Rectal smooth muscle tissue (tissue), 1 donor: ENCODE data around the gene TP53I13.

ENCODE experiments used
- H3K27ac ChIP-seq: one replicate; pipeline ENCODE4 v1.7.0; 2013; ENCODE audit warnings: low read depth, low read length, inconsistent platforms
- H3K27me3 ChIP-seq: one replicate; pipeline ENCODE4 v1.7.0; 2013; ENCODE audit warnings: low read length; ENCODE audit not compliant: control insufficient read depth, insufficient read depth
- H3K36me3 ChIP-seq: one replicate; pipeline ENCODE4 v1.7.0; 2013; ENCODE audit warnings: low read length; ENCODE audit not compliant: control insufficient read depth, insufficient read depth
- H3K4me1 ChIP-seq: one replicate; pipeline ENCODE4 v1.7.0; 2013; ENCODE audit warnings: low read length; ENCODE audit not compliant: control insufficient read depth, insufficient read depth
- H3K4me3 ChIP-seq: one replicate; pipeline ENCODE4 v1.7.0; 2013; ENCODE audit warnings: low read length
- H3K9ac ChIP-seq: one replicate; pipeline ENCODE4 v1.7.0; 2013; ENCODE audit warnings: low read length

TP53I13 gene

GRCh38 chr17:29588017-29588561, 19.6 kb downstream of the TP53I13 start:
- H3K36me3 ChIP-seq: no peaks in the 10 kb centered on the region
- peak overlapping the region; percentile 64 for H3K27ac ChIP-seq
- H3K4me1 ChIP-seq: peaks cover 30% of the 10 kb centered on the region
- H3K4me3 ChIP-seq: peak overlapping the region; percentile 85
- H3K27me3 ChIP-seq: no peaks in the 10 kb centered on the region
- H3K9ac ChIP-seq: peak overlapping the region; percentile 67

DNA sequence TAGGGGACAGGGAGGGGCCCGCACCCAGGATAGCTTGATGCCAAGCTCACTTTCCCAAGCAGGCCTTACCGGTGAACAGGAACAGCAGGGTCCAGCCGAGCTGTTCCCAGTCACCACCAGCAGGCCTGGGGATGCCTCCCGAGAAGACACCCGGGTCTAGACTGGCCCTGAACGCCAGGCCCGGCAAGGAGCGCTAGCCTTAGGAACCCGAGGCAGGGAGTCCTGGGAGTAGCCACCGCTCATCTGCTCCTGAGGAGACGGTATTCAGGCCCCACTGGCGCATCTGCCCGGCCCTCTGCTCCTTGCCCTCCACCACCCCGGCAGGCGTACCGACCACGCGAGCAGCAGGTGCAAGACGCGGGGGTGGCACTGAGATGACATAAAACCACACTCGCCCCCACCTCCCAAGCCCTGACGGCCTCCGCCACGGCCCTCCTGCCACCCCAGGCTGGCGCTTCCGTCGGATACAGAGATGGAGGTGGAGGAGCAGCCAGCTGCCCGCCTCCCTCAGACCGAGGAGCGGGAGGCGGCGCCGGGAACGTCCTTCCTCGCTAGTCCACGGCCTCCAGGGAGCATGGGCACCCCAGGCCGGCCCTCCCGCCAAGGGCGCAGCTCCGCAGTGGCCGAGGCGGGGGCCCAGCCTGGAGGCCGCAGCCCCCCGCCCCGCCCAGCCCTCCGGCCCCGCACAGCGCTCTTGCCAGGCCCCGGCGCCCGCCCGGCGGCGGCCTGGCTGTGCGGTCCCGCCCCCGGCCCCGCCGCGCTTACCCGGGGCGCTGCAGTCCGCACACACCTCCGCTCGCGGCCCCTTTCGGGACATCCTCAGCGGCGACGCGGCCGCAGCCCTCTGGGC, 20.3 kb downstream of the TP53I13 start:
- Histone ChIP-seq H3K9ac (peak overlapping the region; percentile 67), H3K36me3 (no peaks in the 10 kb centered on the region), H3K27ac (peak overlapping the region; percentile 64), H3K4me1 (peaks cover 30% of the 10 kb centered on the region), H3K4me3 (peak overlapping the region; percentile 85), H3K27me3 (no peaks in the 10 kb centered on the region)

GRCh38 chr17:29589524-29590410, 21.3 kb downstream of the TP53I13 start, which contains the start of gene GIT1:
Gene GIT1 (minus strand): TSS chr17:29589648. CDS start chr17:29589378, 270 bp downstream.
- Histone ChIP-seq H3K27ac (peak within 1 kb of the TSS; percentile 87), H3K9ac (peak within 1 kb of the TSS; percentile 67), H3K36me3 (no peaks in the 10 kb centered on the region), H3K4me3 (peak within 1 kb of the TSS; percentile 85), H3K4me1 (peaks cover 30% of the 10 kb centered on the region), H3K27me3 (no peaks in the 10 kb centered on the region)

- Histone ChIP-seq H3K4me3 (peak overlapping the region; percentile 77), H3K27me3 (no peaks in the 10 kb centered on the region), H3K36me3 (no peaks in the 10 kb centered on the region), H3K9ac (no peak overlapping the region), H3K27ac (peak overlapping the region; percentile 87), H3K4me1 (peaks cover 30% of the 10 kb centered on the region)
These were observed 22.1 kb downstream of the TP53I13 start for GRCh38 chr17:29590411-29591145.

DNA sequence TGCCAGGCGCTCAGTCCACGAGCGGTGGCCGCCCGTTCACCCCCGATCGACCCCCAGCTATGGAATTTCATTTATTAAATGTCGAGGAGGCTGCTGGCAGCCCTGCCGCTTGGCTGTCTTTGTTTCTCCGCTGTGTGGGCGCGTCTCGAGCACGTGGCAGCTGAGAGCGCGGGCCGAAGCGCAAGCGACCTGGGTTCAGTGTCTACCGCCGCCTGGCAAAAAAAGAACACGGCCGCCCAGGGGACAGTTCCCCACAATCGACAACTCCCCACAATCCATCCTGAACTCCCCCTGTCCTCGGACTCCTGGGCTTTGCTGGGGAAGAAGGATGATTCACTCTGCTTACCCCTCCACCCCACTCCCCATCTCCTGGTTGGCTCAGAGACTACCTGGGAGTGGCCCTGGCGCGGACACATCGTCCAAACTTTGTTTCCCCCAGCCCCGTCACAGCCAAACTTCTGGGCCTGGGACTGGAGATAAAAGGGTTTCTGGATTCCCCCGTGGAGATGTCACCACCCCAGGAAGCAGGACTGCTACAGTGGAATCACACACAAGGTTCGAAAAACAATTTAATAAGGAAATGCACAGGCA, 22.7 kb downstream of the TP53I13 start:
- Histone ChIP-seq H3K9ac (peak overlapping the region; percentile 10), H3K4me3 (peak overlapping the region; percentile 77), H3K4me1 (peaks cover 30% of the 10 kb centered on the region), H3K27ac (peak overlapping the region; percentile 87), H3K36me3 (no peaks in the 10 kb centered on the region), H3K27me3 (no peaks in the 10 kb centered on the region)

- peaks cover 30% of the 10 kb centered on the region for H3K4me1 ChIP-seq
These were observed 23.5 kb downstream of the TP53I13 start for GRCh38 chr17:29591737-29592608.

GRCh38 chr17:29592850-29593551, 24.5 kb downstream of the TP53I13 start, which contains the start of gene ANKRD13B:
Gene ANKRD13B (plus strand): TSS chr17:29593132. CDS start chr17:29593622, 490 bp downstream.
- H3K27me3 ChIP-seq: no peaks in the 10 kb centered on the region
- peaks cover 25% of the 10 kb centered on the region for H3K4me1 ChIP-seq
- no peaks in the 10 kb centered on the region for H3K36me3 ChIP-seq
- H3K27ac ChIP-seq: peak within 1 kb of the TSS; percentile 87
- peak within 1 kb of the TSS; percentile 77 for H3K4me3 ChIP-seq
- H3K9ac ChIP-seq: peak within 1 kb of the TSS; percentile 18

More at GRCh38 chr17:29591737-29592608, 23.5 kb downstream of the TP53I13 start:
- Histone ChIP-seq H3K4me3 (peak overlapping the region; percentile 77), H3K27ac (peak overlapping the region; percentile 87), H3K9ac (peak overlapping the region; percentile 18), H3K36me3 (no peaks in the 10 kb centered on the region), H3K27me3 (no peaks in the 10 kb centered on the region)

DNA sequence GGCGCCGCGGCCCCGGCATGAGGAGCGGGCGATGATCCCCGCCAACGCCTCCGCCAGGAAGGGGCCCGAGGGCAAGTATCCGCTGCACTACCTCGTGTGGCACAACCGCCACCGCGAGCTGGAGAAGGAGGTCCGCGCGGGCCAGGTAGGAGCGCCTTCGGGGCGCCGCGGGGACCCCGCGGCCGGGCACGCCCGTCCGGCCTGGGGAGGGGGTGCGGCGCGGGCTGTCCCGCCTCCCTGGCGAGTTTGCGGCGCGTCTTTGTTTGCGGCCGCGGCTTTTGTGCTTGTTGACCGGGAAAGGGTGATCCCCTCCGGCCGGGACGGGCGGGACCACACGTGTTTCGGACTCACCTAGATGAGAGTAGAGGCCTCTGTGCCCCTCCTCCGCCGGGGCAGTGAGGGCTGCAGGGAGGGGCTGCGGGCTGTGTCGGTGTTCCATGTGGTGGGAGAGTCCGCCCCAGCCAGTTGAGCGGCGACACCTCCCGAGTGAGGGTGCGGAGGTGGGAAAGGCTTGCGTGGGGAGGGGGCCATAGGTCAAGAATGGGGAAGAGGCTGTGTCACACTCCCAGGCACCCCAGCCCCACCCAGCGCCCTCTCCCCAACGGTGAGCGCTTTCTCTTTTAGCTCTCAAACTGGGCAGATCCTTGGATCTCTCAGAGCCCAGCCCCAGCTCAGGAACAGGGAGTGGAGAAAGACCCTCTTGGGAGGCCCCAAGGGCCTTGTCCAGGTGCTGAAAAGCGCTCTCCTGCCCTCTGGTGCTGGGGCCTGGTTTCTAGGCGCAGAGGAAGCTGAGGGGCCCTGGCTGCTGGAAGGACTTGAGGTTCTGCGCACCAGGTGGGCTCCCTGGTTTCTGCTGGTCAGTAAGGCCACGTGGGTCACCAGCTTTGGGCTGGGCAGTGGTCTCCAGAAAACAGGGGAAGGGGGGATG, 25.4 kb downstream of the TP53I13 start:
- peaks cover 20% of the 10 kb centered on the region for H3K4me1 ChIP-seq
- H3K27me3 ChIP-seq: no peaks in the 10 kb centered on the region
- H3K27ac ChIP-seq: no peak overlapping the region
- H3K36me3 ChIP-seq: no peaks in the 10 kb centered on the region
- peak overlapping the region; percentile 58 for H3K4me3 ChIP-seq
- no peak overlapping the region for H3K9ac ChIP-seq

DNA sequence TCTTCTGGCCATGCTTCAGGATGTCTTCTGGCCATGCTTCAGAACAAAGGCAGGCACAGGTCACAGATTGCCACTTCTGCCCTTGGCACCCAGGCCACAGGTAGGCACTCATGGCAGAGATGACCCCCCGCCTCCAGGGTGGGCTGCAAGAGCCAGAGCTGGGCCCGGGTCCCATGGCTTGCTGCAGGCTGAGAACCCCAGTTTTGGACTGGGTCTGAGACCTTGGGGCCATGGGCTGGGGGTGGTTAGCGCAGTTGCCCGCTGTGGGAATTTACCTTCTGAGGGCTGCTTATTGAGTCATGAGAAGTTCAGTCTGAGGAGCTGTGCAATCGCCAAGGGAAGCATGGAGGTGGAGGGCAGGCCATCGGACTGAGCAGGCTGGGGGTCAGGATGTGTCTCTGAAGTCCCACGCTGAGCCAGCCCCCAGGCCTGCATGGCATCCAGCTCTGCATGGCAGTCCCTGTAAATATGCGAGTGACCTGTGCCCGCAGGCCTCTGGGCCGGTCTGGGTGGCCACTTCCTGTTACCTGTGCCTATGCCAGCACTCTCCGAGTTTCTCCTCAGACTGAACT, 26.1 kb downstream of the TP53I13 start:
- no peak overlapping the region for H3K4me3 ChIP-seq
- no peak overlapping the region for H3K27ac ChIP-seq

More for the DNA sequence above, 26.1 kb downstream of the TP53I13 start:
- H3K36me3 ChIP-seq: no peaks in the 10 kb centered on the region
- H3K27me3 ChIP-seq: no peaks in the 10 kb centered on the region
- H3K4me1 ChIP-seq: peaks cover 20% of the 10 kb centered on the region
- H3K9ac ChIP-seq: no peak overlapping the region
